HG03432 (cell line): Measurements from ENCODE around the gene BAIAP3.
A peak's percentile ranks its signal among the peaks of the same experiment; 100 is the strongest.

Source experiments
- ATAC-seq: cut with Tn5 transposase; IDR thresholded peaks from one replicate; pipeline ENCODE4 v1.9.1; 2021; ENCODE audit warnings: mild to moderate bottlenecking, moderate library complexity; ENCODE audit not compliant: unreplicated experiment

BAIAP3 gene

GRCh38 chr16:1330931-1331711 lies 2.3 kb upstream of the BAIAP3 start:
- ATAC-seq: no peak

GRCh38 chr16:1331712-1332617 lies 1.5 kb upstream of the BAIAP3 start:
- no peak for ATAC-seq

GRCh38 chr16:1332618-1333148 lies 762 bp upstream of the BAIAP3 start:
- no peak for ATAC-seq

- no peak for ATAC-seq
Observed at GRCh38 chr16:1333854-1334700, 632 bp downstream of the BAIAP3 start.

GRCh38 chr16:1334739-1335138 lies 1.3 kb downstream of the BAIAP3 start:
- ATAC-seq: no peak

GRCh38 chr16:1335211-1335971 lies 1.9 kb downstream of the BAIAP3 start:
- no peak for ATAC-seq

GRCh38 chr16:1335996-1336395 lies 2.6 kb downstream of the BAIAP3 start:
- no peak for ATAC-seq

GRCh38 chr16:1336619-1337018 lies 3.2 kb downstream of the BAIAP3 start:
- no peak for ATAC-seq

GRCh38 chr16:1337486-1337885 lies 4.0 kb downstream of the BAIAP3 start:
- ATAC-seq: no peak

- no peak for ATAC-seq
Observed at GRCh38 chr16:1338119-1338730, 4.8 kb downstream of the BAIAP3 start.

- no peak for ATAC-seq
Observed at GRCh38 chr16:1338855-1339675, 5.6 kb downstream of the BAIAP3 start.

- ATAC-seq: no peak
Observed at GRCh38 chr16:1340730-1341494, 7.5 kb downstream of the BAIAP3 start.

- ATAC-seq: no peak
Observed at GRCh38 chr16:1341495-1342420, 8.3 kb downstream of the BAIAP3 start.

GRCh38 chr16:1342526-1343427 lies 9.3 kb downstream of the BAIAP3 start:
- ATAC-seq: peak; percentile 81

- no peak for ATAC-seq
Observed at GRCh38 chr16:1343428-1344242, 10.2 kb downstream of the BAIAP3 start.
